Measurements from ENCODE around the gene RAD50.

GRCh38 chr5:132591145-132591544 lies 34.4 kb downstream of the RAD50 start:
- TF ChIP-seq POLR2A (IDR thresholded peaks at IDR 0.05; ENCODE audit: low read depth, low read length): no peak
- TF ChIP-seq, protein P1, sequence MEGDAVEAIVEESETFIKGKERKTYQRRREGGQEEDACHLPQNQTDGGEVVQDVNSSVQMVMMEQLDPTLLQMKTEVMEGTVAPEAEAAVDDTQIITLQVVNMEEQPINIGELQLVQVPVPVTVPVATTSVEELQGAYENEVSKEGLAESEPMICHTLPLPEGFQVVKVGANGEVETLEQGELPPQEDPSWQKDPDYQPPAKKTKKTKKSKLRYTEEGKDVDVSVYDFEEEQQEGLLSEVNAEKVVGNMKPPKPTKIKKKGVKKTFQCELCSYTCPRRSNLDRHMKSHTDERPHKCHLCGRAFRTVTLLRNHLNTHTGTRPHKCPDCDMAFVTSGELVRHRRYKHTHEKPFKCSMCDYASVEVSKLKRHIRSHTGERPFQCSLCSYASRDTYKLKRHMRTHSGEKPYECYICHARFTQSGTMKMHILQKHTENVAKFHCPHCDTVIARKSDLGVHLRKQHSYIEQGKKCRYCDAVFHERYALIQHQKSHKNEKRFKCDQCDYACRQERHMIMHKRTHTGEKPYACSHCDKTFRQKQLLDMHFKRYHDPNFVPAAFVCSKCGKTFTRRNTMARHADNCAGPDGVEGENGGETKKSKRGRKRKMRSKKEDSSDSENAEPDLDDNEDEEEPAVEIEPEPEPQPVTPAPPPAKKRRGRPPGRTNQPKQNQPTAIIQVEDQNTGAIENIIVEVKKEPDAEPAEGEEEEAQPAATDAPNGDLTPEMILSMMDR (conservative IDR thresholded peaks at IDR 0.05; ENCODE audit: low read depth, low read length): peak; percentile 31; the same call in 1 of the 2 replicates
- peak; percentile 51 for TF ChIP-seq RAD21 (IDR thresholded peaks at IDR 0.05; ENCODE audit: low read length)
- peak; percentile 24; the same call in 1 of the 2 replicates for TF ChIP-seq SMC3 (IDR thresholded peaks at IDR 0.05; ENCODE audit: low read depth, low read length)
- no peak for TF ChIP-seq CEBPB (IDR thresholded peaks at IDR 0.05; ENCODE audit: low read depth, low read length)
- TF ChIP-seq, protein P2, sequence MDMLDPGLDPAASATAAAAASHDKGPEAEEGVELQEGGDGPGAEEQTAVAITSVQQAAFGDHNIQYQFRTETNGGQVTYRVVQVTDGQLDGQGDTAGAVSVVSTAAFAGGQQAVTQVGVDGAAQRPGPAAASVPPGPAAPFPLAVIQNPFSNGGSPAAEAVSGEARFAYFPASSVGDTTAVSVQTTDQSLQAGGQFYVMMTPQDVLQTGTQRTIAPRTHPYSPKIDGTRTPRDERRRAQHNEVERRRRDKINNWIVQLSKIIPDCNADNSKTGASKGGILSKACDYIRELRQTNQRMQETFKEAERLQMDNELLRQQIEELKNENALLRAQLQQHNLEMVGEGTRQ (IDR thresholded peaks at IDR 0.05; ENCODE audit: low read depth, low read length): no peak
- TF ChIP-seq BHLHE40 (IDR thresholded peaks at IDR 0.05; ENCODE audit: low read depth, low read length): no peak
- no peak for TF ChIP-seq MAZ (IDR thresholded peaks at IDR 0.05; ENCODE audit: borderline replicate concordance, low read depth, low read length)

All from IMR-90 (cell line).